Measurements from ENCODE around the gene UNC80.

UNC80 gene

GRCh38 chr2:209830722-209831465, 59.3 kb downstream of the UNC80 start:
- TF ChIP-seq CTCF (IDR thresholded peaks at IDR 0.05): no peak
- TF ChIP-seq ZFX (IDR thresholded peaks at IDR 0.05; ENCODE audit: borderline replicate concordance): no peak
- H3K27ac ChIP-seq: no peak overlapping the region

GRCh38 chr2:209834767-209835166, 63.1 kb downstream of the UNC80 start:
- no peak overlapping the region for H3K27ac ChIP-seq
- TF ChIP-seq ZFX (IDR thresholded peaks at IDR 0.05; ENCODE audit: borderline replicate concordance): no peak
- no peak for TF ChIP-seq CTCF (IDR thresholded peaks at IDR 0.05)

GRCh38 chr2:209840434-209840833, 68.8 kb downstream of the UNC80 start:
- TF ChIP-seq CTCF (IDR thresholded peaks at IDR 0.05) (no peak), ZFX (IDR thresholded peaks at IDR 0.05; ENCODE audit: borderline replicate concordance) (no peak)
- no peak overlapping the region for H3K27ac ChIP-seq

- TF ChIP-seq ZFX (IDR thresholded peaks at IDR 0.05; ENCODE audit: borderline replicate concordance) (no peak), CTCF (IDR thresholded peaks at IDR 0.05) (no peak)
- no peak overlapping the region for H3K27ac ChIP-seq
Observed at GRCh38 chr2:209845666-209846065, 74.0 kb downstream of the UNC80 start.

- H3K27ac ChIP-seq: no peak overlapping the region
- TF ChIP-seq CTCF (IDR thresholded peaks at IDR 0.05) (no peak), ZFX (IDR thresholded peaks at IDR 0.05; ENCODE audit: borderline replicate concordance) (no peak)
Observed at GRCh38 chr2:209864716-209865295, 93.2 kb downstream of the UNC80 start.

GRCh38 chr2:209868271-209868994, 96.8 kb downstream of the UNC80 start:
- H3K27ac ChIP-seq: no peak overlapping the region
- no peak for TF ChIP-seq CTCF (IDR thresholded peaks at IDR 0.05)

GRCh38 chr2:209870067-209870466, 98.4 kb downstream of the UNC80 start:
- no peak for TF ChIP-seq CTCF (IDR thresholded peaks at IDR 0.05)
- TF ChIP-seq ZFX (IDR thresholded peaks at IDR 0.05; ENCODE audit: borderline replicate concordance): no peak

More at GRCh38 chr2:209870067-209870466, 98.4 kb downstream of the UNC80 start:
- H3K27ac ChIP-seq: no peak overlapping the region
